ENCODE results near the gene YBEY. TPM values are rescaled to one million over a fixed set of nuclear protein-coding genes. Genes with fewer than 3 reads are reported as not detected.

Gene YBEY
- total RNA-seq, 1 experiment from 2014 or later = 55.8 TPM

- peaks cover 93% of the 10 kb centered on the region for H3K36me3 ChIP-seq
- no peaks in the 10 kb centered on the region for H3K27me3 ChIP-seq
- H3K4me3 ChIP-seq = no peak overlapping the region
- no peaks in the 10 kb centered on the region; the same call in 1 of the 2 replicates for H3K9me3 ChIP-seq
- no peak for DNase-seq
These were observed 31.8 kb upstream of the YBEY start for GRCh38 chr21:46254208-46254975.

- no peak overlapping the region for H3K4me3 ChIP-seq
- H3K36me3 ChIP-seq = peaks cover 90% of the 10 kb centered on the region
- no peaks in the 10 kb centered on the region for H3K27me3 ChIP-seq
- H3K9me3 ChIP-seq = no peaks in the 10 kb centered on the region; the same call in 1 of the 2 replicates
- DNase-seq = no peak
These were observed 31.0 kb upstream of the YBEY start for GRCh38 chr21:46255166-46255565.

GRCh38 chr21:46255758-46256337 is 30.3 kb upstream of the YBEY start:
- no peaks in the 10 kb centered on the region for H3K27me3 ChIP-seq
- no peaks in the 10 kb centered on the region; the same call in 1 of the 2 replicates for H3K9me3 ChIP-seq
- DNase-seq = no peak
- no peak overlapping the region for H3K4me3 ChIP-seq
- H3K36me3 ChIP-seq = peaks cover 90% of the 10 kb centered on the region

DNA sequence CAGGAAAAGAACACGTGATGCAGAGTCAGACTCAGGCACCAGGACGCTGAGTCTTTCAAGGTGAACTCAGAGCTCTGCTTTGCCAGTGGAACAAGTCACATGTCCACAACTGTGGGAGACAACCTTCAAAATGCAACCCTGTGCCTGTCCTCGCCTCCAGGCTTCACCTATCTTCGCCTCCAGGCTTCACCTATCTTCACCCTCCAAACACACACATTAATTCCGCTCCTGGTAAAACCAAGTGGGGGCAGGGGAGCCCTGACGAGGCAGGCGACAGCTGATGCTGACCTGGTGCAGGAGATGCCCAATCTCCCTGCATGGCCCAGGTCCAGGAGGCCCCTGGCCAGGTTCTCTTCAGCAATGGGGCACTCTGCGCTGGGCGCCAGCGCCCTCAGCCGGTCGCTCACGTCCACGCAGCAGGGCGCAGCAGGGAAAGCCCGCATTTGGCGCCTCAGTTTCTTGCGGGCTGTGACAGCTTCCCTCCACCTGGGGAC is 29.6 kb upstream of the YBEY start:
- H3K36me3 ChIP-seq = peaks cover 90% of the 10 kb centered on the region
- no peak overlapping the region for H3K4me3 ChIP-seq
- no peaks in the 10 kb centered on the region for H3K27me3 ChIP-seq
- no peaks in the 10 kb centered on the region; the same call in 1 of the 2 replicates for H3K9me3 ChIP-seq
- DNase-seq = no peak

- H3K9me3 ChIP-seq = no peaks in the 10 kb centered on the region
- H3K36me3 ChIP-seq = peaks cover 85% of the 10 kb centered on the region
- DNase-seq = no peak
- no peaks in the 10 kb centered on the region for H3K27me3 ChIP-seq
- no peak overlapping the region for H3K4me3 ChIP-seq
These were observed 22.0 kb upstream of the YBEY start for GRCh38 chr21:46264046-46264689.

GRCh38 chr21:46264690-46265144 is 21.4 kb upstream of the YBEY start:
- Histone ChIP-seq H3K4me3 (no peak overlapping the region), H3K27me3 (no peaks in the 10 kb centered on the region), H3K9me3 (no peaks in the 10 kb centered on the region), H3K36me3 (peaks cover 86% of the 10 kb centered on the region)
- no peak for DNase-seq

GRCh38 chr21:46265736-46266525 is 20.2 kb upstream of the YBEY start:
- no peak for DNase-seq
- H3K4me3 ChIP-seq = no peak overlapping the region
- H3K9me3 ChIP-seq = no peaks in the 10 kb centered on the region
- no peaks in the 10 kb centered on the region for H3K27me3 ChIP-seq
- H3K36me3 ChIP-seq = peaks cover 88% of the 10 kb centered on the region

GRCh38 chr21:46266946-46267345 is 19.2 kb upstream of the YBEY start:
- peaks cover 86% of the 10 kb centered on the region for H3K36me3 ChIP-seq
- H3K9me3 ChIP-seq = no peaks in the 10 kb centered on the region
- DNase-seq = no peak
- no peaks in the 10 kb centered on the region for H3K27me3 ChIP-seq
- no peak overlapping the region for H3K4me3 ChIP-seq

- no peaks in the 10 kb centered on the region for H3K27me3 ChIP-seq
- no peak for DNase-seq
- H3K9me3 ChIP-seq = no peaks in the 10 kb centered on the region
- H3K36me3 ChIP-seq = peaks cover 91% of the 10 kb centered on the region
- no peak overlapping the region for H3K4me3 ChIP-seq
These were observed 17.8 kb upstream of the YBEY start for GRCh38 chr21:46268371-46268770.

DNA sequence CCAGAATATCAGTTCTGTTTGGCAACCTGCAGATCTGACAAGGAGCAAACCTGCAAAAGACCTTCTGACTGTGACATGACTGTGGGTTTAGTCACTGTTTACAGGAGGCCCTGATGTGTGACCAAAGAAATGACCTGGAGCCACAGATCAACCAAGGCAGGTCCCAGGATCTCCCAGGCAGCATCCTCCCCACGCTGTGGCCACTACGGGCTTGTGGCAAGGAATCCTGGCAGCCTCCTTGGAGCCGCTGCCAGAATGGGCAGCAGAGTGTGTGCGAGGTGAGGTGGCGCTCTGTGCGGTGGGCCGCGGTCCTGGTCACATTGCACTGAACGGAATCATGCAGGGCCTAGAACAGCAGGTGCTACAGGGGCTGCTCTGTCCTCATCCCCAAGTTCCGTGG is 16.7 kb upstream of the YBEY start:
- Histone ChIP-seq H3K36me3 (peaks cover 92% of the 10 kb centered on the region), H3K4me3 (no peak overlapping the region), H3K27me3 (no peaks in the 10 kb centered on the region), H3K9me3 (no peaks in the 10 kb centered on the region)
- no peak for DNase-seq

GRCh38 chr21:46273341-46273740 is 12.8 kb upstream of the YBEY start:
- DNase-seq = no peak

DNA sequence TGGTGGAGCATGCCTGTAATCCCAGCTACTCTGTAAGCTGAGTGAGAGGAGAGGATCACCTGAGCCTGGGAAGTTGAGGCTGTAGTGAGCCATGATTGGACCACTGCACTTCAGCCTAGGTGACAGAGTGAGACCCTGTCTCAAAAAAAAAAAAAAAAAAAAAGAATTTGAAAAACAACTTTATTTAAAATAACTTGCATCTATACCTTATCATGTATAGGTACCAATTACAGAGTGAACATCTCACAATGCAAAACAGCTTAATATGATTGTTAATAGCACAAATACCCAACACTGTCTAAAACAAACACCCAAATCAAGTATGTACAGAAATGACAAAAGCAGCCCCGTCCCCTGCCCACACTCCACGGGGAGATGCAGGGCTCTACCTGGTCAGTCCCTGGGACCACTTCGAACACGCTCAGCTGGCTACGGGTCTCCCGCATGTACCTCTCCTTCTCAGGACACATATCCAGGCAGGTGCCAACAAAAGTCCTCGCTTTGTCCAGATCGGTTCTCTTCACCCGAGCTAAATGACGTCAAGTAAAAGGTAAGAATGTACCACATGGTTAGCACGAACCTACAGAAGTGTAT is 11.2 kb upstream of the YBEY start:
- H3K9me3 ChIP-seq = no peaks in the 10 kb centered on the region
- H3K4me3 ChIP-seq = no peak overlapping the region
- H3K36me3 ChIP-seq = peaks cover 93% of the 10 kb centered on the region
- no peaks in the 10 kb centered on the region for H3K27me3 ChIP-seq
- no peak for DNase-seq

More at GRCh38 chr21:46273341-46273740, 12.8 kb upstream of the YBEY start:
- Histone ChIP-seq H3K9me3 (no peaks in the 10 kb centered on the region), H3K4me3 (no peak overlapping the region), H3K36me3 (peaks cover 96% of the 10 kb centered on the region), H3K27me3 (no peaks in the 10 kb centered on the region)

GRCh38 chr21:46284077-46284644 is 2.0 kb upstream of the YBEY start:
- no peak for DNase-seq
- Histone ChIP-seq H3K36me3 (peaks cover 62% of the 10 kb centered on the region), H3K4me3 (peak overlapping the region; percentile 84), H3K27me3 (no peaks in the 10 kb centered on the region), H3K9me3 (no peaks in the 10 kb centered on the region)

- Histone ChIP-seq H3K36me3 (peaks cover 56% of the 10 kb centered on the region), H3K4me3 (peak overlapping the region; percentile 84), H3K27me3 (no peaks in the 10 kb centered on the region), H3K9me3 (no peaks in the 10 kb centered on the region)
- DNase-seq = no peak
These were observed 1.4 kb upstream of the YBEY start for GRCh38 chr21:46284733-46285132.

DNA sequence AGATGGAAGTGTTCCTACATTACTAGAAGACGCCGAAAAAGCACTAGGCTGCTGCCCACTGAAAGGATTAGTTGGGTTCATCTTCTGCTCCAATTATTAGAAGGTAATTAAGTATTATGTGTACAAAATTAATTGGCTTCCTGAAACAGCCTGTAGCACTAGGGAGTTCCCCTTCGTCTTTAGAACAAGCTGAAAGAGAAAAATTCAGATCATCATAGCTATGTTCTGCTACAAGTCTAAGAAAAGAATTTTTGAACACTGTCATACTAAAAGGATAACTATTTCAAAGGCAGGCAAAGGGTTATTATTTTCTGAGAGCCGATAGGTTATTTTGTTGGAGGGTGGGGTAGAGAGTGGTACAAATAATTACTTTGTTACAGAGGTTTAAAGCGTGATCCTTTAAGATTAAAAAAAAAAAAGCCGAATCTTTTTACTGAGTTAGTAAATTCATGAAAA is 908 bp upstream of the YBEY start, which contains the start of gene MCM3AP:
Gene MCM3AP, minus strand, starts transcription at position 406 of the 456 bp plus-strand sequence. Its CDS starts 325 bp downstream, at position 81.
- H3K4me3 ChIP-seq = peak within 1 kb of the TSS; percentile 84
- no peaks in the 10 kb centered on the region for H3K9me3 ChIP-seq
- no peaks in the 10 kb centered on the region for H3K27me3 ChIP-seq
- DNase-seq = no peak
- H3K36me3 ChIP-seq = peaks cover 52% of the 10 kb centered on the region

GRCh38 chr21:46286648-46287002 is 483 bp downstream of the YBEY start:
- peaks cover 48% of the 10 kb centered on the region for H3K36me3 ChIP-seq
- no peak for DNase-seq
- peaks cover 3% of the 10 kb centered on the region; the same call in 1 of the 2 replicates for H3K9me3 ChIP-seq
- H3K4me3 ChIP-seq = peak overlapping the region; percentile 84
- no peaks in the 10 kb centered on the region for H3K27me3 ChIP-seq

Measured in MG63 (cell line).